Erythroblast (primary cell): ENCODE measurements around the gene ESAM.
A peak's percentile ranks its signal among the peaks of the same experiment; 100 is the strongest.

Source experiments
- GATA1 ChIP-seq: IDR thresholded peaks from 2 replicates; pipeline ENCODE4 v1.6.1; 2011; ENCODE audit warnings: low read depth, mild to moderate bottlenecking, control low read depth, low read length, moderate library complexity
- POLR2A ChIP-seq: IDR thresholded peaks from 2 replicates; pipeline ENCODE4 v1.6.1; 2011; ENCODE audit warnings: mild to moderate bottlenecking, low read length

DNA sequence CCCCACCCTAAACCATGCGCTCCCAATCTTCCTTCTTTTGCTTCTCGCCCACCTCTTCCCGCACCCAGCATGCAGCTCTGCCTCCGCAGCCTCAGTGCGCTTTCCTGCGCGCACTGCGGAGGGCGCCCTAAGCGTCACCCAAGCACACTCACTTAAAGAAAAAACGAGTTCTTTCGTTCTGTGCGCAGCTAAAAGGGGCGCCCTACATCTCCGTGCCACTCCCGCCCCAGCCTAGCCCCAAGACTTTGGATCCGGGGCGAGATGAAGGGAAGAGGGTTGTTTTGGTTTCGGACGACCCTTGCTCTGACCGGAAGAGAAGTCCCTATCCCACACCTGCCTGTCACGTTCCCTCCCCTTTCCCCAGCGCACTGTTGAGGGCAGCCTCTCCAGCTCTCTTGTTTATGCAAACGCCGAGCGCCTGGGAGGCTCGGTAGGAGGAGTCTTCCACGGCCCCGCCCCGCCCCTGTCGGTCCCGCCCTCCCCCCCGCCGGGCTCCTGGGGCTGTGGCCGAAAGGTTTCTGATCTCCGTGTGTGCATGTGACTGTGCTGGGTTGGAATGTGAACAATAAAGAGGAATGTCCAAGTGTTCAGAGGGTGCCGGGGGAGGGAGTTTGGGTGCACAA, 15.4 kb downstream of the ESAM start:
- TF ChIP-seq POLR2A (peak; percentile 79), GATA1 (no peak)
